Esophagus squamous epithelium (tissue), 5 donors: Measurements from ENCODE around the gene SIGLEC7. TPM values are rescaled to one million over a fixed set of nuclear protein-coding genes. Genes with fewer than 3 reads are reported as not detected.

Experiments used
- DNase-seq: peaks from one replicate; lab custom pipeline; 2025; lab: John Stamatoyannopoulos, UW
- H3K27ac ChIP-seq, 4 donors: fragments of 200-600 bp; sonication (generic); one replicate each; pipeline ENCODE4 v1.5.1; 2016 to 2019; ENCODE audit warnings: mild to moderate bottlenecking in 1 of 4
- H3K27me3 ChIP-seq, 4 donors: fragments of 200-600 bp; sonication (generic); 1 replicate in 3 of 4; 2 replicates in 1 of 4; pipeline versions ENCODE4 v1.5.1 to v1.6.0; 2017 to 2021; ENCODE audit warnings: antibody characterized with exemption in 1 of 4
- H3K36me3 ChIP-seq, 3 donors: fragments of 200-600 bp; sonication (generic); one replicate each; pipeline ENCODE4 v1.5.1; 2016 to 2019
- H3K4me1 ChIP-seq, 3 donors: fragments of 200-600 bp; sonication (generic); one replicate each; pipeline ENCODE4 v1.5.1; 2017 to 2019
- H3K4me3 ChIP-seq, 4 donors: fragments of 200-600 bp; sonication (generic); 1 replicate in 3 of 4; 2 replicates in 1 of 4; pipeline ENCODE4 v1.5.1; 2016 to 2019; ENCODE audit warnings: mild to moderate bottlenecking in 2 of 4, moderate library complexity in 1 of 4
- H3K9me3 ChIP-seq, 3 donors: fragments of 200-600 bp; sonication (generic); one replicate each; pipeline ENCODE4 v1.5.1; 2016 to 2019
- CTCF ChIP-seq, 6 experiments: fragments of 450-650 bp in 4 of 6; fragments of 200-600 bp in 2 of 6; sonication (generic) in 2 of 6; IDR thresholded peaks; one replicate each; pipeline ENCODE4 v1.5.1; 2016 to 2019; ENCODE audit warnings: antibody characterized with exemption in 6 of 6, mild to moderate bottlenecking in 4 of 6, moderate library complexity in 4 of 6
- POLR2A ChIP-seq, 4 donors: fragments of 450-650 bp; IDR thresholded peaks; one replicate each; pipeline ENCODE4 v1.6.1; 2017; ENCODE audit warnings: antibody characterized with exemption in 4 of 4, mild to moderate bottlenecking in 4 of 4, moderate library complexity in 3 of 4
- WGBS, 2 donors: methylation state at CpG; one replicate each; pipeline ENCODE4 v1.1.5; 2018; 5-methylcytosine and 5-hydroxymethylcytosine counted together
- intact Hi-C: fragments of 100-400 bp; cut with DNase I; formaldehyde crosslinking; loops from one replicate; pipeline ENCODE4 v1.15.0; 2022
- total RNA-seq, 4 donors: library from RNA; depleted of rRNA; stranded (reverse); fragments of >200 nt; gene quantifications; one replicate each; pipeline ENCODE4 v1.1.0, GENCODE V29; 2016
- donor health status: DM: yes; HTN: yes; CAD: no.

Gene SIGLEC7
- total RNA-seq, 4 donors from 2014 or later, result 0.13 to 3.8 (median 0.32) TPM; not detected in 1

GRCh38 chr19:51181377-51181912 lies 39.3 kb downstream of the SIGLEC7 start:
- H3K9me3 ChIP-seq, result no peaks in the 10 kb centered on the region
- no peaks in the 10 kb centered on the region for H3K4me1 ChIP-seq
- intact Hi-C loops, result no loop called here
- no peak overlapping the region for H3K27ac ChIP-seq
- no peak for DNase-seq
- H3K27me3 ChIP-seq, result peaks cover 0 to 50% (median 0%) of the 10 kb centered on the region in 4 donors
- H3K4me3 ChIP-seq, result no peak overlapping the region
- H3K36me3 ChIP-seq, result no peaks in the 10 kb centered on the region
- TF ChIP-seq CTCF (IDR thresholded peaks at IDR 0.05), result no peak
- no peak for TF ChIP-seq POLR2A (IDR thresholded peaks at IDR 0.05)
- 67 to 90% methylated on average over 2 of the region's 39 CpGs for WGBS, 2 donors

GRCh38 chr19:51181913-51182419 lies 39.9 kb downstream of the SIGLEC7 start:
- Histone ChIP-seq H3K4me3 (no peak overlapping the region), H3K27me3 (peaks cover 0 to 50% (median 0%) of the 10 kb centered on the region in 4 donors), H3K27ac (no peak overlapping the region), H3K9me3 (no peaks in the 10 kb centered on the region), H3K4me1 (no peaks in the 10 kb centered on the region), H3K36me3 (no peaks in the 10 kb centered on the region)
- no peak for TF ChIP-seq CTCF (IDR thresholded peaks at IDR 0.05)
- TF ChIP-seq POLR2A (IDR thresholded peaks at IDR 0.05), result no peak
- 64 to 75% methylated on average over 16 to 21 of the region's 31 CpGs for WGBS, 2 donors
- intact Hi-C loops, result no loop called here
- no peak for DNase-seq

GRCh38 chr19:51183629-51184028 lies 41.5 kb downstream of the SIGLEC7 start:
- intact Hi-C loops, result no loop called here
- Histone ChIP-seq H3K27me3 (peaks cover 0 to 54% (median 0%) of the 10 kb centered on the region in 4 donors), H3K9me3 (no peaks in the 10 kb centered on the region), H3K4me1 (no peaks in the 10 kb centered on the region), H3K36me3 (no peaks in the 10 kb centered on the region), H3K4me3 (no peak overlapping the region), H3K27ac (no peak overlapping the region)
- TF ChIP-seq POLR2A (IDR thresholded peaks at IDR 0.05) (no peak), CTCF (IDR thresholded peaks at IDR 0.05) (no peak)
- WGBS, 2 donors, result 61 to 65% methylated on average over 5 to 6 of the region's 8 CpGs
- DNase-seq, result no peak

GRCh38 chr19:51185069-51185867 lies 43.2 kb downstream of the SIGLEC7 start:
- H3K4me1 ChIP-seq, result no peaks in the 10 kb centered on the region
- H3K9me3 ChIP-seq, result no peaks in the 10 kb centered on the region
- 74 to 86% methylated on average over 15 to 19 of the region's 25 CpGs for WGBS, 2 donors
- no peaks in the 10 kb centered on the region for H3K36me3 ChIP-seq
- TF ChIP-seq POLR2A (IDR thresholded peaks at IDR 0.05) (no peak), CTCF (IDR thresholded peaks at IDR 0.05) (no peak)
- intact Hi-C loops, result no loop called here
- H3K4me3 ChIP-seq, result no peak overlapping the region
- H3K27ac ChIP-seq, result no peak overlapping the region
- no peak for DNase-seq
- H3K27me3 ChIP-seq, result peaks cover 0 to 54% (median 0%) of the 10 kb centered on the region in 4 donors

- no peak for DNase-seq
- Histone ChIP-seq H3K27me3 (peaks cover 0 to 54% (median 0%) of the 10 kb centered on the region in 4 donors), H3K4me3 (no peak overlapping the region), H3K27ac (no peak overlapping the region), H3K9me3 (no peaks in the 10 kb centered on the region), H3K4me1 (no peaks in the 10 kb centered on the region), H3K36me3 (no peaks in the 10 kb centered on the region)
- intact Hi-C loops, result no loop called here
- TF ChIP-seq CTCF (IDR thresholded peaks at IDR 0.05), result no peak
- WGBS, 2 donors, result 43% methylated on average over 1 of the region's 5 CpGs; no CpG with 5 or more reads in 1 of the 2 donors
These were observed 43.7 kb downstream of the SIGLEC7 start for GRCh38 chr19:51185868-51186215.
